Activated CD4-positive, alpha-beta T cell treated with anti-CD3 and anti-CD28 coated beads, Interleukin-2, amount 50 U/mL, for 16 hours (primary cell): Measurements from ENCODE around the gene KLHDC9.
"Not testable (repeated sequence)": the region's sequence is repeated elsewhere in the genome, so short reads cannot be mapped to it uniquely, and the experiment has no call there.

Source experiments
- DNase-seq: peaks from one replicate; pipeline ENCODE4 v3.0.0-alpha.2; 2020

The KLHDC9 gene

GRCh38 chr1:161099090-161099802 lies 1.1 kb downstream of the KLHDC9 start:
- DNase-seq: no peak

- no peak for DNase-seq
Observed at GRCh38 chr1:161100556-161100955, 2.4 kb downstream of the KLHDC9 start.

- no peak for DNase-seq
Observed at GRCh38 chr1:161106431-161106830, 8.3 kb downstream of the KLHDC9 start.

- DNase-seq: no peak
Observed at GRCh38 chr1:161111117-161111516, 13.0 kb downstream of the KLHDC9 start.

GRCh38 chr1:161111527-161111926 lies 13.4 kb downstream of the KLHDC9 start:
- no peak for DNase-seq

- DNase-seq: no peak
Observed at GRCh38 chr1:161113915-161114314, 15.8 kb downstream of the KLHDC9 start.

GRCh38 chr1:161114556-161114955 lies 16.4 kb downstream of the KLHDC9 start:
- DNase-seq: no peak

- DNase-seq: peak; percentile 82
Observed at GRCh38 chr1:161115132-161115711, 17.1 kb downstream of the KLHDC9 start.

GRCh38 chr1:161115961-161116360 lies 17.8 kb downstream of the KLHDC9 start:
- not testable (repeated sequence) for DNase-seq

- peak; percentile 88 for DNase-seq
Observed at GRCh38 chr1:161117759-161118581, 19.8 kb downstream of the KLHDC9 start, which contains the start of the genes NIT1 and PFDN2. NIT1 (plus strand) TSS chr1:161118105; CDS start chr1:161118177, 72 bp downstream. PFDN2 (minus strand) TSS chr1:161118037; CDS start chr1:161118026, 11 bp downstream.

- peak; percentile 80 for DNase-seq
Observed at GRCh38 chr1:161119092-161119903, 21.1 kb downstream of the KLHDC9 start.

- DNase-seq: no peak
Observed at GRCh38 chr1:161121042-161121650, 23.0 kb downstream of the KLHDC9 start.

GRCh38 chr1:161121834-161122233 lies 23.7 kb downstream of the KLHDC9 start:
- DNase-seq: no peak

GRCh38 chr1:161122967-161123366 lies 24.8 kb downstream of the KLHDC9 start:
- no peak for DNase-seq

- no peak for DNase-seq
Observed at GRCh38 chr1:161127649-161128048, 29.5 kb downstream of the KLHDC9 start.

GRCh38 chr1:161128591-161129420 lies 30.6 kb downstream of the KLHDC9 start:
- DNase-seq: no peak

GRCh38 chr1:161130266-161130665 lies 32.1 kb downstream of the KLHDC9 start:
- DNase-seq: no peak

- DNase-seq: no peak
Observed at GRCh38 chr1:161131523-161132409, 33.6 kb downstream of the KLHDC9 start.

GRCh38 chr1:161132410-161133219 lies 34.5 kb downstream of the KLHDC9 start, which contains the start of gene DEDD:
DEDD (minus strand) TSS chr1:161132667; CDS start chr1:161124462, 8,205 bp downstream.
- peak; percentile 96 for DNase-seq
